ENCODE measurements around the gene OR10H3.
"Not testable (repeated sequence)": the region's sequence is repeated elsewhere in the genome, so short reads cannot be mapped to it uniquely, and the experiment has no call there.

The OR10H3 gene, protein sequence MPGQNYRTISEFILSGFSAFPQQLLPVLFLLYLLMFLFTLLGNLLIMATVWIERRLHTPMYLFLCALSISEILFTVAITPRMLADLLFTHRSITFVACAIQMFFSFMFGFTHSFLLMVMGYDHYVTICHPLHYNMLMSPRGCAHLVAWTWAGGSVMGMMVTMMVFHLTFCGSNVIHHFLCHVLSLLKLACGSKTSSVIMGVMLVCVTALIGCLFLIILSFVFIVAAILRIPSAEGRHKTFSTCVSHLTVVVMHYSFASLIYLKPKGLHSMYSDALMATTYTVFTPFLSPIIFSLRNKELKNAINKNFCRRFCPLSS

DNA sequence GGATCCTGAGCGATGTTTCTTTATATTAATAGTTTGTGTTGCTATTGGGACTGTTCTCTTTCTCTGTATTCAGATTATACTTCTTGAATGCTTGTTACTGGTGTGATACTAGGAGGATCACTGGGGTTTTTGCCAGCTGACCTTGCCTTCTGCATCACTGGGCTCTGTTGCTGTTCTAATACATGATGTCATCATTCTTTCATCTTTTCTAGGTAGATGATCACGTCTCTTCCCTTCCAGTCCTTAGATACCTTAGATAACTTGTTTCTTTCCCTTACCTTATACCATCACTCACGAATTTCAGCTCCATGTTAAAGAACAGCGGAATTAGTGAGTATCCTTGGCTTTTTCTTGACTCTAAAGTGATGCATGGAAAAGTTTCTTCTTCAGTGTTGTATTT, at the start of gene OR10H3:
Gene OR10H3 (plus strand): TSS at position 264 of the 400 bp plus-strand sequence. CDS start 3,408 bp downstream, outside the sequence.
- DNase-seq (ENCODE audit: low spot score), result no peak

DNA sequence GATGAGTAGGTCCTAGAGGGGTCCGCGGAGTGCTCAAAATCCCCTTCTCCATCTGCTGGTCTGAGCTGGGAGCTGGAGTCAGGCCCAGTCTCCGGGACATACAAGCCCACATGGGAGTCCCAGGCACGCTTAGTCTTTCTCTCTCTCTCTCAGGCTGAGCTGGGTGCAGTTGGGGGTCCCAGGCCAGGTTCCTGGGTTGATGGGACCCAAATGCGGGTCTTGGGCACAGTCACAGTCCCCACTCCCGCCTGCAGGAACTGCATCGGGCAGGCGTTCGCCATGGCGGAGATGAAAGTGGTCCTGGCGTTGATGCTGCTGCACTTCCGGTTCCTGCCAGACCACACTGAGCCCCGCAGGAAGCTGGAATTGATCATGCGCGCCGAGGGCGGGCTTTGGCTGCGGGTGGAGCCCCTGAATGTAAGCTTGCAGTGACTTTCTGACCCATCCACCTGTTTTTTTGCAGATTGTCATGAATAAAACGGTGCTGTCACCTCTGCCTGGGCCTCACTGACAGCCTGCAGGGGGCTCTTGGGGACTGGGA, 41.1 kb upstream of the OR10H3 start:
- DNase-seq (ENCODE audit: low spot score), result no peak

DNA sequence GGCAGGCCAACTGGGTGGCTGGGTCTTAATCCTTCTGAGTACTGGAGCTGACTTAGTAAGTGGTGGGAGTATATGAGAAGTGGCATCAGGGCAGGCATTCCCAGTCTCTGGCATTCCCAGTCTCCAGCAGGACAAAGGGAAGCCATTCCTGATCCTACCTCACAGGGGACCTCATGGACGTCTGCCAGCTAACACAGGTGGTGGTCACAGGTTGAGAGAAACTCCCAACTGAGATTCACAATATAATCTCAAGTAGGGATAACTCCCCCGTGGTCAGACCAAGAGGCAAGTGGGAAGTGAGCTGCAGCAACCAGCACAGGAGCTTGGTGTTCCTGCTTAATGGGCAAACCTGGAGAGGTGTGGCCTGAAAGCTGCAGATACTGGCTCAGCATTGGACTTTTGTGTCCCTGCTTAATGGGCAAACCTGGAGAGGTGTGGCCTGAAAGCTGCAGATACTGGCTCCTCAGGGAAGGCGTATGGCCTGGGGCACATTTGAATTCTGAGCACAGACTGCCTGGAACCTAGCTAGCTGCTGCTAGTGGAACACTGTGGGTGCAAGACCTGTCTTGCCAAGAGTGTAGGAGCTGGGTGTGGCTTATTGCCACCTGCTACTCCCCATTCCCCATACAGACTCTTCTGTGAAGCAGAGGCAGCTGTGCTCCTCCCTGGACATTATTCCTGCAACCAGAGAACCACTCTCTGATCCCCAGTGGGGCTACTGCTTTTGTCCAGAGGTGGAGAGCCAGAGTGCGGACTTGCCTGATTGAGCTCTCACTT, 35.8 kb upstream of the OR10H3 start:
- no peak for DNase-seq (ENCODE audit: low spot score)

DNA sequence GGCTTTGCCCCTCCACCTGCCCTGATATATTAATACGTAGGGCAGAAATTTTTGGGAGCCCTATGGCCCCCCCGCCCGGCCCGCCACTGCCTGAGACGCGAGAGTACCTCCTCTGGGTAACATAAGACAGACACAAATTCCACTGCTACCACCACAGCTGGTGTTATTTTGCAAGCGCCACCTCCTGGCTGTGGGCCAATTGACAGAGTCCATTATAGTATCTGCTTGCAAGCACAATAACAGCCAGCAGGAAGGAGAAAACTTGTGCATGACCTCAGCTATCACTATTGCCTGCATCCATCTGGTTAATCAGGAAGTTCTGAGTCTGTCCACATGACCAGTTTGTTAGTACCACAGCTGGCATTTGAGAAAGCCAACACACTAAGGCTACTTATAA, 35.3 kb upstream of the OR10H3 start:
- no peak for DNase-seq (ENCODE audit: low spot score)

DNA sequence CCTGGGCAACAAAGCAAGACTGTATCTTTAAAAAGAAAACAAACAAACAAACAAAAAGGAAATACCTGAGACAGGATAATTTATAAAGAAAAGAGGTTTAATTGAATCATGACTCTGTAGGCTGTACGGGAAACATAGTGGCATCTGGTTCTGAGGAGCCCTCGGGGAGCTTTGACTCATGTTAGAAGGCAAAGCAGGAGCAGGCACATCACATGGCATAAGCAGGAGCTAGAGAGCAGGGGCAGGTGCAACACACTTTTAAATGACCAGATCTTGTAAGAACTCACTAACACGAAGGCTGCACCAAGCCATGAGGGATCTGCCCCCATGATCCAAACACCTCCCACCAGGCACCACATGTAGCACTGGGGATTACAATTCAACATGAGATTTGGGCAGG, 23.1 kb upstream of the OR10H3 start:
- DNase-seq (ENCODE audit: low spot score), result no peak

DNA sequence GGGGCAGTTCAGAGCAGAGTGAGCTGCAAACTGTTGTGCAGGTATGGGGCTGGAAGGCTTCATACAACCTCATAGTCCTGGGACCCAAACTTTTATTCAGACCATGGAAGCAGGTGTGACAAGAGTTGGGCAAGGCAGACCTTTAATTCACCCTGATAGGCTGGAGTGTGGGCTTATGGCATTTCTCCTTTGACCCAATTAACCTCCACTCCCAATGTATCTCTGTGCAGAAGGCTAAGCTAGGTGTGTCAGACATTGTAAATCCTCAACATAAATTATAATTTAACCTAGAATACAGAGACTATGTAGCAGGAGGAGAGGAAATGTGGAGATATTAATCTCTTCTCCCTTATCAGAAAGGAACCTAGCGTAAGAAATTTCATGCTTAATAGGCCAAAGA, 22.1 kb upstream of the OR10H3 start:
- DNase-seq (ENCODE audit: low spot score), result no peak

DNA sequence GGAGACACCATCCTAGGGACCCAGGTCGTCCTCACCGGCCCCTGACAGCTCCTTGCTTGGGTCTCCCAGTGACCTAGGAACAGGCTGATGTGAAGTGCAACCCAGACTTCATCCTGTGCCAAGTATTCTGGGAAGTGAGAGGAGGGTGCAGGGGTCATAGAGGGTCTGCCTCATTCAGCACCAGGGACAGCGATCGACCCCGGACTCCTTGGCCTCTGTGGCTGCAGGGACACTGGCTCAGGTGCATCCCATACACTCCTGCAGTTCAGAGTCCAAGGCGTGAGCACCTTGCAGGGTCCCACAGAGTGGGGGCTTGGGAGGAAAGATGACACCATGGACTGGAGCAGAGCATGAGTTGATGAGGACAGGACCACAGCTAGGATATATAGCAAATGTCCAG, 20.0 kb upstream of the OR10H3 start:
- no peak for DNase-seq (ENCODE audit: low spot score)

DNA sequence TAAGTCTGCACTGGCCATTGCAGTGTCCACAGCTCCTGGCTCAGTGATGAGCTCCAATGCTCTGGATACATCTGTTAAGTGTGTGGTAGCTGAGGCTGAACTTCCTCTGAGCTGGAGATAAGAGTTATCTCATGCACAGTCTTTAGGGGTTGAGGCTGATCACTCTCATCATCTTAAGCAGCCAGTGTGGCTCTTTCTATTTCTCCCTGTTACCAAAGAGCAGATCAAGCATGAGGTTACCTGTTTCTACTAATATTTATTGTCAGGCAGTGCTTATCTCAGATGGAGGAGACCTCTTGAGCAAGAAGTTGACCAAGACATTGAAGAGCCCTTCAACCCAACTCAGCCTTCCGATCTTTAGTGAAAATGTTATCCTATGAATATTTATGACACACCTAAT, 16.5 kb upstream of the OR10H3 start:
- no peak for DNase-seq (ENCODE audit: low spot score)

DNA sequence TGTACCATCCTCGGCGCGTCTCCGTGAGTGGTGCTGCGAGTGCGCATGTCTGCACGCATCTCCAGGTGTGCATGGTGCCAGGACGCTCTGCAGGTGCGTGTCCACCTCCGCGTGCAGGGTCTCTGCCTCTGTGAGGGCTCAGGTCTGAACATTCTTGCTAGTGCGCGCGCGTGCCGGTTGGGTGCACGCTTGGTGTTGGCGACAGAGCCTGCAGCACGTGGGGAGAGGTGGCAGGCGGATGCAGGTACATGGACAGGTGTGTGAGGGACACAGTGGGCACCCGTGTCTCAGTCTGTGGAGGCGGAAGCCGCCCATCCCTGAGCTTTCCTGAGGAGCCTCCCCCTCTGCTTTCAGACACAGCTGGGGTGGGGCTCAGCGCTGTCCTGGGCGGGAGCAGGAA, 14.8 kb upstream of the OR10H3 start:
- DNase-seq (ENCODE audit: low spot score), result no peak

DNA sequence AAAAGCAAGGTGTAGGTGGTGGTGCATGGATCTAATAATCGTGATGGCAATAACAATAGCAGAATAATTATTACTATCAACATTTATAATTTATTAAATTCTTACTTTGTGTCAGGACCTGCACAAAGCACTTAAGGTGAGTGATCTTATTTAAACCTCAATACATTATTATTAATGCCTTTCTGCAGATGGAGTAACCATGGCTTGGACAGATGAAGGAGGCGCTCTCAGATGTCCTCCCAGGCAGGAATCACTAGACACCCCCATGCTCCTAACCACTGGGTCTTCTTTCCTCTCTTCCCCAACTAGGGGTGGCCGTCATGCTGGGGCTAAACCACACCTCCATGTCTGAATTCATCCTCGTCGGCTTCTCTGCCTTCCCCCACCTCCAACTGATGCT, 10.1 kb upstream of the OR10H3 start, which contains the start of gene OR10H2:
Gene OR10H2 (plus strand): TSS at position 301 of the 400 bp plus-strand sequence. CDS start 20 bp downstream, at position 321.
- DNase-seq (ENCODE audit: low spot score), result no peak

DNA sequence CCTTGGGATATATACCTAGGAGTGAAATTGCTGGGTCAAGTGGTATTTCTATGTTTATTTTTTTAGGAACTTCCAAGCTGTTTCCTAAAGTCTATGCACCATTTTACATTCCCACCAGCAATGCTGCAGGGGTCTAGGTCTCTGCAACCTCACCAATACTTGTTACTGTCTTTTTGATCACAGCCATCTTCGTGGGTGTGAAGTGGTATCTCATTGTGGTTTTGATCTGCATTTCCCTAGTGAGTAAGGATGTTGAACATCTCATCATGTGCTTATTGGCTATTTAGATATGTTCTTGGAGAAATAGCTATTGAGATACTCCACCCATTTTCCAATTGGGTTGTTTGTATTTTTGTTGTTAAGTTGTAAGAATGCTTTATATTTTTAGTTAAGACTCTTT, 7.2 kb upstream of the OR10H3 start:
- DNase-seq (ENCODE audit: low spot score), result no peak

DNA sequence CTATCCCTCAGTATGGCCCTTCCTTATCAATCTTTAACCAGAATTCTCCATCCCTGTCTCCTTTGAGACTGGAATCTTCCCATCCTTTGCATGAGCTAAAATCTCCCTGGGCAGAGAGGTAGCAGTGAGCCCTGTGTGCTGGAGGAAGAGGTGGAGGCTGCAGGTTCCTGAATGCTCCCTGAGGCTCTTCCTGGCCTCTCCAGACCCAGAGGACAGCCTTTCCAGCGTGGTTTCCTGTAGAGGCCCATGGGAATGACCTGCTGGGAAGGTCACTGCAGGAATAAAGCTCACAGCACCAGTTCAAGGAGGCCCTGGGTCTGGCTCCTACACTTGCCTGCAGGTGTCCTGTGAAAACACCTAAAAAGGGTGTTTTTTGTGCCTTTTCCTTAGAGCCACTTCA, 5.4 kb upstream of the OR10H3 start:
- no peak for DNase-seq (ENCODE audit: low spot score)

DNA sequence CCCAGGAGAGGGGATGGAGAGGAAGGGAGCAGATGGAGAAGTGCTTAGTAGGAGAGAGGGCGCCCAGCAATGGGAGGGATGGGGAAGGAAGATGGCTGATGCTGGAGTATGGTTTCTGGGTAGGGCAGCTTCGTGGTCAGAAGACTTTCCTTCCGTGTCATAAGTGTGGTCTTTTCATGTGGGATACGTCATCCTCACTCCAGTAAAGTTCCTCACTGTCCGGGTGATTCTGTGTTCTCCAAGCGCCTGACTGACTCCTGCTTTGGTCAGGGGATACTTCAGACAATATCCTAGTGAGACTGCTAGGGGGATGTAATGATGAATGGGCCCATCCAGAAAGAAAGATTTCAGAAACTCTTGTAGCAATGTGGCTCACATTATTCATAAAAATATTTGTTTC, 3.9 kb upstream of the OR10H3 start:
- DNase-seq (ENCODE audit: low spot score), result no peak

DNA sequence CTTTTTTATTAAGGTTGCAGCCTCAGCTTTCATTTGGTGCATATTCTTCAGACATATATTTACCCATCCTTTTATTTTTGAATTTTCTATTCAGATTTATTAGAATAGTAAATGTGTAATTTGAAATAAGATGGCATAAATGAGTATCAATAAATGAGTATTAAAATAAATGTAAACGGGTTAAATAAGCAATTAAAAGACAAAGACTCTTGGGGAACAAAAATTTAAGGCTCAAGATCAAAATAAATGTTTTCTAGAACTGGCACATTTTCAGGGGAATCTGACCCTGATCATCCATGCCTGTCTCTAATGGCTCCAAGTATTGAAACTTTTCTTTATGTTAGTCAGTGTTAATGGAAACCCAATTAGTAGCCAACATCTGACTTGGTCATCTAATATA, 3.0 kb downstream of the OR10H3 start:
- no peak for DNase-seq (ENCODE audit: low spot score)

DNA sequence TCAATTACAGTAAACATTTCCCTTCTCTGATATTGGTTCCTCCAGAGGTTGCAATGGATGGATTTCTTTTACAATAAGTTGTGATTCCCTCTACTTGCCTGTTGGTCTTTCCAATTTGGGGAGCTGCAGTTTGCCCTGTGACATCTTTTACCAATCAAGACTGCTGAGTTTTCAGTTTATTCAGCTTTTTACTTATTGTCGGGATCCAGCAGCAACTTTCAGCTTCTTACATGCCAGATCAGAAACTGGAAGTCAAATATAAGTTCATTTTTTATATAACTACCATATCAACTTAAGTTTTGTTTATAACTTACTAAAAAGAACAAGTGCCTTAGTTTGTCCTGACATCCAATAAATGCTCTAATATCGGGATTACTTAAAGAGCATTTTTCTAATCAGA, 10.5 kb downstream of the OR10H3 start:
- DNase-seq (ENCODE audit: low spot score), result no peak

DNA sequence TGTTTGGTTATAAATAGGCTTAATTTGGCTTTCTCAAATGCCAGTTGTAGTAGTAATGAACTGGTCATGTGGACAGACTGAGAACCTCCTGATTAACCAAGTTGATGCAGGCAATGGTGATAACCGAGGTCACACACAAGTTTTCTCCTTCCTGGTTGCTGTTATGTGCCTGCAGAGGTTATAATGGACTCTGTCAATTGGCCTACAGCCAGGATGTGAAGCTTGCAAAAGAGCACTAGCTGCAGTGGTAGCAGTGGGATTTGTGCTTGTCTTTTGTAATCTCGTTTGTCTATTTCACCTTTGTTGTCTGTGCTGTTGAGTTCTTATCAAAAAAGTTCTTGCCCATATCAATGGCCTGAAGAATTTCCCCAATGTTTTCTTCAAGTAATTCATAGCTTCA, 20.6 kb downstream of the OR10H3 start:
- DNase-seq (ENCODE audit: low spot score), result no peak

DNA sequence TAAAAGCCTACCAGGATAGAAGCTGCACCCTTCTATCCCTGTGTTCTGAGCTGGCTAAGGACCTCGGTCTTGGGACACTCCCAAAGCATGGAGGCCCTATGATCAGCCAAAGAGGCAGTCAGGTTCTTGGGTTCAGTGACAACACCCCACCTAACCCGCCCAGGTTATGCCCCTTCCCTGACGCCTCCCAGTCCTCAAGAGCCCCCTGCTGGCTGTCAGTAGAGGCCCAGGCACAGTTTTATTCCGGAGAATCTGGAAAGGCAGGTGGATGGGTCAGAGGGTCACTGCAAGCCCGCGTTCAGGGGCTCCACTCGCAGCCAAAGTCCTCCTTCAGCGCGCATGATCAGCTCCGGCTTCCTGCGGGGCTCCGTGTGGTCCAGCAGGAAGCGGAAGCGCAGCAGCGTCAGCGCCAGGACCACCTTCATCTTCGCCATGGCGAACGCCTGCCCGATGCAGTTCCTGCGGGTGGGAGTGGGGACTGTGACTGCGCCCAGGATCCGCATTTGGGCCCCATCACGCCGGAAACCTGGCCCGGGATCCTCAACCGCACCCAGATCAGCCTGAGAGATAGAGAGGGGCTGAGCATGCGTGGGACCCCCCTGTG, 22.3 kb downstream of the OR10H3 start:
- DNase-seq (ENCODE audit: low spot score), result no peak

DNA sequence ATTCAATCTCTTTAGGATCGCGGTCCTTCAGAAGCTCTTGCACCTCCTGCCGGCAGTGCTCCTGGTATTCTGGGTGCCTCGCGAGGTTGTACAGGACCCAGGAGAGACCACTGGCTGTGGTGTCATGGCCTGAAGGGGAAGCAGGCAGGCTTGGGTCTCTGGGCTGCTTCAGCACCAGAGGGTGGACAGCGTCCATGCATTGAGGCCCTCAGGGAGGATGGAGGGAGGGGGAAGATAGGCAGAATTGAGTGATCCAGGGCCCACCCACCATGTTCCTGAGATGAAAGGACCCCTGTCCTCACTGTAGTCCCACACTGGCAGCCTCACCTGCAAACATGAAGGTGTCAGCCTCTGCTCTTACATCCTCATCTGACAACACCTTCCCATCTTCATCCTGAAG, 31.8 kb downstream of the OR10H3 start:
- no peak for DNase-seq (ENCODE audit: low spot score)

DNA sequence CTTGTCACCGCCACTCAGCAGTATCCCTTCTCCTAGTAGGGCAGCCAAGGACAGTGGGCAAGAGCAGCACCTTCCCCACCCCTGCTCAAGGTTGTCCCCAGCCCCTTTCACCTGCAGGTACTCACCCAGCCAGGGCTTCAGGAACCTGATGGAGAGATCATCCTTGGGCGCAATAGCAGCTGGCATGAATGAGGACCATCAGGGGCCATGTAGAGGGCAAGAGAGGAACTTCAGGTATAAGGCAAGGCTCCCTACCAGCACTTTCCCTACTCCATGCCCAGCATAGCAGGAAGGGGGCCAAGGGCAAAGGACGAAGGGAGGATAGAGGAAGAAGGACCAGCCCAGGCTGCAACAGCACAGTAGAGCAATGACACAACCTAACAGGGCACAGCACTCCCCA, 36.4 kb downstream of the OR10H3 start:
- DNase-seq (ENCODE audit: low spot score), result not testable (repeated sequence)

DNA sequence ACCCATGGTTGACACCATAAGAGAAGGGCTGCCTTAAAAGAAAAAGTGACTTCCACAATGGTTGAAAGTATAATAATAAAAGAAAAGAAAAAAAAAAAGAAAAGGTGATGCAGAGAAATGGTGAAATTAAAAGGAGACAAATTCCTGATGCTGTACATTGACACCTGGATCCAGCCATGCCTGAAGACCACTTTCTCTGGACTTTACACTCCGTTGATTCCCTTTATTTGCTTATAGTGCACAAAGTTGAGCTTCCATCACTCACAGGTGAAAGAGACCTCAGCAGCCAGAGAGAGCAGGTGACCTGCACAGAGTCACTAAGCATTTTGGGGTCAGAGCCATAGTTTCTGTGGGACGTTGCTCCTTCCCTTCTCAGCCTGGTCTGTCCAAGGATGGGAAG, 37.5 kb downstream of the OR10H3 start:
- no peak for DNase-seq (ENCODE audit: low spot score)

DNA sequence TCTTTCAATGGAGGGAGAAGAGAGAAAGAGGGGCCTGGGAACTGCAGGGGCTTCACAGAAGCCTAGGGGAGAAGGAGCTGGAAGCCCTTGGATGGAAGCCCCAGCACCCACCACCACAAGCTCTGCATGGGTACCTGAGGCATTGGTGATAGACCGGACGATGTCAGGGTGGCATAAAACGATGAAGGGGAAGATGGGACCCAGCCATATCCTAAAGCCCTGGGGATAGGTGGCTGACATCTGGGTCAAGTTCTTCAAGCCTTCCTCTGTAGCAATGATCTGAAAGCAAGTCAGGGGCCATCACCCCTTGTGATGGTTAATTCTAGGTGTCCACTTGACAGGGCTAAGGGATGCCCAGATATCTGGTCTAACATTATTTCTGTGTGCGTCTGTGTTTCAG, 38.5 kb downstream of the OR10H3 start:
- no peak for DNase-seq (ENCODE audit: low spot score)

DNA sequence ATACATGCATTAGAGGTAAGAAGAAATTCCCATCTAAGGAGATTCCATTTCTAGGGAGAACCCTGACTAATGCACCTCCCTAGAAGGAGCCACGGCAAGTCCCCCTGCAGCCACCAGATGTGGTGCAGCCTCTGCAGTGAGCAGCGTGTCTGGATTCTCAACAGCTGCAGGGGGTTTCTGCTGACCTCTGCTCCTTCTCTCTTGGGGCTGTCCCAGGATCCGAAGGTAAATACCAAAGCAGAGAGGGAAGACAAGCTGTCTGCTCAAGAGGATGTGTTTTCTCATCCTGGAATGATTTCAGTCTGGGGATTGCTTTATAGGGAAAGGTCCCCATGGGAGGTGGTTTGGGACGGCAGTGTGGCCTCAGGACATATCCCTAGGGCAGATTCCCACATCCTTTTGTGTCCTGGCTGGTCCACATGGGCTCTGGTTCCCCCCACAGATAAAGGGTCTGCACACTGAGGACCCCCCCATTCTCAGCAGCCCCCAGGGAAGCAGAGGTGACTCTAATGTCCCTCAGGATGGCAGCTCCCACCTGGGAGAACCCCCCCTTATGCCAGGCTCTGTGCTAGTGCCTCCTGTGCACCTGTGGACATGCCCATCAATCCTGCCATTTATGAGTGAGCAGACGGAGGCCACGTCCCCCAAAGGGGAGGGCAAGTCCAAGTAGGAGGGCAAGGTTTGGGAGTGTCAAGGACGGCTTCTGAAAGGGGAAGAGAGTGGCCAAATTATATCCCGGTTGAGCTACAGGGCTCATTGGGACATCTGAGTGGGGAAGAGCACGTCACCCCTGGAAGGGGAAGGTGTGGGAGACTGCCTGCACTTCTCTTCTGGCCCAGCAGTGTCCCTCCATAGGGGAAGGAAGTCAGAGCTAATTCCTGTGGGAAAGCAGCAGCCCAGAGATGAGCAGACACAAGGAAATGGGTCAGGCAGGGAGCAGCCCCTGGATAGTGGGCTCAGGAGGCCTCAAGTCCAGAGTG, 39.5 kb downstream of the OR10H3 start:
- DNase-seq (ENCODE audit: low spot score), result no peak
